GOT3 (cell line): ENCODE data around the gene RPL5.

ENCODE experiments used
- DNase-seq: peaks from one replicate; lab custom pipeline; 2025; ENCODE audit warnings: mixed read lengths; lab: John Stamatoyannopoulos, UW

Gene RPL5

GRCh38 chr1:92820024-92820423, 11.8 kb upstream of the RPL5 start:
- DNase-seq = no peak

DNA sequence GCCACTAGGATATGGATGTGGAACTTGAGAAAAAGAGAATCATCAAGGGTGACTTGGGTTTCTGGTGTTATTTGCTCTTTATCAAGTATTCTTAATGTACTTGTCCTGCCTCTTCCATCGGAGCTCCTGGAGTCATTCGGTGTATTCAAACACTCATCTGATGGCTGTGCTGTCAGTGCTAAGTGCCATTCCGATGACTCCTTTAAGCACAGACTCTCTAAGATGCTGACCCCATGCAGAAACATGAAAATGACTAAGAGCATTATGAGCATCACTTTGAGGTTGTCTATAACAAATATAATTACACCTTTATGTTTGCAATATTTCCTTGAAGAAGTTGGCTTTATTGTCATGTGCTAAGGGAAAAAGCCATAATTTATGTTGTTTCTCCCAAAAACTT, 11.3 kb upstream of the RPL5 start:
- DNase-seq = no peak

GRCh38 chr1:92822879-92823278, 9.0 kb upstream of the RPL5 start:
- DNase-seq = no peak

DNA sequence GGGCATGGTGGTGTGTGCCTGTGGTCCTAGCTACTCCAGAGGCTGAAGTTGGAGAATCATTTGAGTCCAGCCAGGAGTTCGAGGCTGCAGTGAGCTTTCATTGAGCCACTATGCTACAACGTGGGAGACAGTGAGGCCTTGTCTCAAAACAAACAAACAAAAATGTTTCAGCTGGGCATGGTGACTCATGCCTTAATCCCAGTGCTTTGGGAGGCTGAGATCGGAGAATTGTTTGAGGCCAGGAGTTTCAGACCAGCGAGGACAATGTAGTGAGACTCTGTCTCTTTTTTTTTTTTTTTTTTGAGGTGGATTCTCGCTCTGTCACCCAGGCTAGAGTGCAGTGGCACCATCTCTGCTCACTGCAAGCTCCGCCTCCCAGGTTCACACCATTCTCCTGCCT, 5.0 kb upstream of the RPL5 start:
- no peak for DNase-seq

- no peak for DNase-seq
These were observed 475 bp upstream of the RPL5 start for GRCh38 chr1:92831368-92831761.

- DNase-seq = no peak
These were observed 786 bp downstream of the RPL5 start for GRCh38 chr1:92832537-92833114.

GRCh38 chr1:92833840-92834239, 2.0 kb downstream of the RPL5 start:
- DNase-seq = no peak

- no peak for DNase-seq
These were observed 2.8 kb downstream of the RPL5 start for GRCh38 chr1:92834617-92835016.

DNA sequence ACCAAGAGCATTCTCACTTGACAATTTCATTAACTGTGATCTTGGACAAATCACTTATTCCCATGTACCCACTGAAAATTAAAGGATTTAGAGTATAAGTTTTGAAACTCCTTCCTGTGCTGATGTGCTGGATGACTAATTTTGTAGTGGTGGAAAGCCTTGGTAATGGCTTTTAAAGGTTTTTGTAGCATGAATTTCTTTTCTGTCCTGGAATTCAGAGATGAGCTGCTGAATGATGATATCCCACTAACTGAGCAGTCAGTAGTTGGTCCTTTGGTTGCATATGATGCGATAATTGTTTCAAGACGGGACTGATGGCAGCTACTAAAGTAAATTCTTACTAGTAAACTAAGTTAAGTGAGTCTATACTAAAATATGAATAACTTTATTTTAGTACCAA, 5.2 kb downstream of the RPL5 start:
- DNase-seq = no peak

DNA sequence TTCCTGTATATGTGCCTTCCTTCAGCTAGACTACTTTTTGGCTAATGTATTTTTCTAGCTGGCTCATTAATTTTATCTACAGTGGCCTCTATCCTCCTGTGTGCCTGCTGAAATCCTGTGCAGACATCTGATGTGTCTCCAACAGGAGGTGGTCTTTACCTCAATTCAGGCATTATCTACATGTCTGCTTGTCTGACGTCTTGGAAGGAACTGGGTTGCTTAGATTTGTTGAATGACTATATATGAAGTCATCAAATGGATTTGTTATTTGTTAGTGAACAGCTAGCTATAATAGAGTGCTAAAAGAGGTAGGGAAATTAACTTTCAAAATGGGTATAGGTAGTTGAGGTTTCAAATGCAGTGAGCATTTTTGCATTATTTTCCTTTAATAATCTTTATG, 6.7 kb downstream of the RPL5 start:
- DNase-seq = no peak

DNA sequence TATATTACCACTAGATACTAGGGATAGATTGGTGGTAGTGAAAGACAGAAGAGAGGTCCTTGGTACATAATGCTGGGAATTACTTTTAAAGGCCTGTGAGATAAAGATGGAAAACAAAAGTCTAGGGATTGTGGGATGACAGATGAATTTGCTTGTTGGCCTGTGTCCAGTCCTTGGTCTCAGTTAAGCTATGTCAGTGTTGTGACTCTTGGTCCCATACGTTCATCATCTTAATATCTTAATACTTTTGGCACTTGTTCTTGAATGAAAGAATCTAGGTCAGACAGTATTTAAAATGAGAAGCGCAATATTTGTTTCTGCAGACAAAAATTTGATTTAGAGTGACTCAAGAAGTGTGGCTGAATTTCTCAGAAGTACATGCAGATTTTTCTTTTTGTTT, 7.6 kb downstream of the RPL5 start:
- no peak for DNase-seq

DNA sequence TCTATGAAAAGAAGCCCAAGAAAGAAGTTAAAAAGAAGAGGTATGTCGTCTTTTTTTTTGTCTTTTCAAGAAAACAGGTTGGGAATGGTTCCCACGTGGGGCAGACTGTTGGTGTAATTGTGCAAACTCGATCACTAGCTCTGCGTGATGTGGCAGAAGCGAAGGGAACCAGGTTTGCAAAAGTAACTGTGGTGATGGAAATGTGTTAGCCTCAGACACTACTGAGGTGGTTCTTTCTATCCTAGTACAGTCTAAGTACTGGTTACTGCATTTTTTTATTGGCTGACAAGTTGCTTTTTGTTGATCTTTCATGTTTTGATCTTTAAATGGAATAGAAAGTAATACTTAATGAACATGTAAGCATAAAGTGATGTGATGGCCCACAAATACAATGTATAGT, 8.8 kb downstream of the RPL5 start:
- no peak for DNase-seq

DNA sequence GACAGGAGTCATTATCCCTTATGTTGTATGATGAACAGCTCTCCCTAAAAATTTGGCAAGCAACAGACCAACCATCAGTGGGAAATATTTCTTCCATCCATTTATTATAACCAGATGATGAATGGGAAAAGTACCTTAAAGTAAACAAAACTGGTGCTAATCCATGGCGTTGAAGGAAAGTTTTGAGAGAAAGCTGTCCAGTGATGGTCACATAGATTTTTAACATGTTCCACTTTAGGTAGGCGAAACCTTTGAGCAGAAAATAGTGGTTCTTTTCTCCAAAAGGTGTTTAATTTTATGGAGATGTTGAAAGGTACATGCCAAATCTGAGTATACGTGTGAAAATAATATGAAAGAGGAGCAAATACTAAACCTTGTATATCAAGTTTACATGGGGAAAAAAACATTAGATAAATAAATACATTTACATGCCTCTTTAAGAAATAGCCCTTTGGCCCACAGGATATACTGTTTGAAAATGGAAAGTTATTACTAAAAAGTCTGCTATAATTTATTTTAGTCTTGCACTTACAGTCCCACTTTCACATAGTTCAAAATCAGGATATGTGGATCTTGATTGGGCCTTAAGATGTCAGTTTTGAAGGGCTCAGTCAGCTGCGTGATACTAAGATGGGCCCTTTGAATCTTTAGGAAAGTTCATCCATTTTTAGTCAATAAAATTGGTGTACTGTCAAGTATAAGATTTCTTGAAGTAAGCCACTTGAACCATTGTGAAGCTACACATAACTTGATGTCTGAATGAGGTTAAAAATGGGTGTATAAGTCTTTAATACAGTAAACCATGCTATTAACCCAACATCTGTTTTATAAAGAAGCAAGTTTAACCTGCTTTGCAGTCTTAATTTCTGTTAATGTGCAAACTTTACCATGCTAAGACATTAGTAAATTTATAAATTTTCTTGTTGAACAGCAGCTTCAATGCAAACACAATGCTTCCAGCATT, 10.5 kb downstream of the RPL5 start:
- DNase-seq = no peak

- DNase-seq = no peak
These were observed 11.2 kb downstream of the RPL5 start for GRCh38 chr1:92843046-92843423.

DNA sequence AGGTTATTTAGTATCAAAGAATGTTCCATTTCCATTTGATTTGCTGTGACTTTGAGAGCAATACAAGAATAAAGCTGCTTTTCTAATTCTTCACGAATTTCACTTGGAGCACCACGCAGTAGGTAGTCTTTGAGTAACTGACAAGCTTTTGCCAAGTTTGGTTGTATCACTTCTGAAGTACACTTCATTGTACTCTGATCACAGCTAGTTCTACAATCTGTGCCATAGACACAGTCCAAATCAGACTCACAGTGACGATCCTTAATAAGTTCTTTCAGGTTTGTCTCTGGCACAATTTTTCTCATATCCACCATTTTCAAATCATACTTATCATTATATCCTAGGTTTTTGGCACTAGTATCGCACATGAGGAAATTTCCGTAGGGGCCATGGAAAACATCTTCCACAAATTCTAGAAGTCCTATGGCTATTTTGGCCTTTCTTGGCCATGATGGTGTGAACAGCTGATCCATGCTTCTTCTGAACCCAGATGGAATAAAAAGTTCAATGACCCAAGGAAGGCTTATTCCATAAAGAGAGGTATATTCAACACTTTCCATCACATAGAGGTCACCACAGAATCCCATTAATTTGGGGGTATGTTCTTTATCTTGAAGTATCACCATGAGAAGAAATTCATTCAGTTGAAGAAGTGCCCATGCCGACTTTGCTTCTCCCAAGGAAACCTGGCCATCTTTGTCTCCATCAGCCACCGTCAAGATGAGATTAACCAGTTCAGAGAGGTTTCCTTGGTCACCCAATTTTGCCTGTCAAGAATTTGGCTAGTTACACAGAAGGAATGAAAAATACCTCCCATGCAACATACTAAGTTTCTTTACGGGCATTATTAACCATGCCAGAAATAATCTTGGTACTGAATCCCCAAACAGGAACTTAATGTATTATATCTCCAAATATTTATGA, 11.9 kb downstream of the RPL5 start:
- no peak for DNase-seq

- no peak for DNase-seq
These were observed 12.6 kb downstream of the RPL5 start for GRCh38 chr1:92844439-92844838.

DNA sequence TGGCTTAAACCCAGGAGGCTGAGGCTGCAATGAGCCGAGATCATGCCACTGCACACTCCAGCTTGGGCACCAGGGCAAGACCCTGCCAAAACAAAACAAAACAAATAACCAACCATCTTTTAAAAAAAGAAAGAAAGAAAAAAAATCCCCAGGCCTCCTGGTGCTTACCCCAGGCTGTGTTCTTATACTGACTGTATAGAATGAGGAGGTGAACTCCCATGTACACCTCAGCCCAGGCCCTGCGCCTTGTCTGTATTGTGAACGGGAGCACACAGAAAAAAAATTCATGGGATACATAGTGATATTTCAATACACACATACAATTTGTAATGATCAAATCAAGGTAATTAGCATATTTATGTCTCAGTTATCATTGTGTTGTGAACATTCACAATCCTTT, 14.1 kb downstream of the RPL5 start:
- DNase-seq = no peak

GRCh38 chr1:92848201-92848600, 16.4 kb downstream of the RPL5 start:
- no peak for DNase-seq

DNA sequence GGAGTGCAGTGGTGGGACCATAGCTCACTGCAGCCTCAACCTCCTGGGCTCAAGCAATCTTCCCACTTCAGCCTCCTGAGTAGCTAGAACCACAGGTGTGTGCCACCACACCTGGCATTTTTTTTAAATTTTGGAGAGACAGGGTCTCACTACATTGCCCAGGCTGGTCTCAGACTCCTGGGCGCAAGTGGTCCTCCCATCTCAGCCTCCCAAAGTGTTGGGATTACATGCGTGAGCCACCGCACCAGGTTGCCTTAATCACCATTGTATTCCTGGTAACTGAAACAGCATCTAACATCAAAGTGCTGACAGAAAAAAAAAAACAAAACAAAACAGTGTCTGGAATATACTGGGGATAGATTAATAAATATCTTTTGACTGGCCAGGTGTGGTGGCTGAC, 18.2 kb downstream of the RPL5 start:
- DNase-seq = no peak

DNA sequence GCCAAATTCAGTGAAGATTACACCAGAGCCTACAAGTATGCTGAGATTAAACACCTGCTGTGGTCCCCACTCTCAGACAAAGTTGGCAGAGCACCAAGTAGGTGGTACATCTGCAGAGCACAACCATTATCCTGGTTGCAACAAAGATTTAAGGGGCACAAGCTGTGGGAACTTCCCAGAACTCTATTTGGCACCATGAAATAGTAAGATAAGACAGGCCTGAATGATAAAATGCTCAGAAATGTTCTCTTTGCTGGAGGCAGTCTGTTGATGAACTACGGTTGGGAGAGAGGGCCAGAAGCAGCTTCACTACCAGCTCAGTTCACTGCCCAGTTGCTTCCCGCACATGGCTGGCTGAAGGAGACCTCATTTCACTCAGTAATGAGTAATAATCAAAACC, 19.9 kb downstream of the RPL5 start:
- DNase-seq = no peak

GRCh38 chr1:92853299-92853698, 21.5 kb downstream of the RPL5 start:
- no peak for DNase-seq

- DNase-seq = no peak
These were observed 22.4 kb downstream of the RPL5 start for GRCh38 chr1:92854101-92854785.
